HG03139 (cell line): Measurements from ENCODE around the gene MIS18A.
"Not testable (repeated sequence)": the region's sequence is repeated elsewhere in the genome, so short reads cannot be mapped to it uniquely, and the experiment has no call there.

ENCODE experiments used
- ATAC-seq: cut with Tn5 transposase; IDR thresholded peaks from one replicate; pipeline ENCODE4 v1.9.1; 2021; ENCODE audit not compliant: unreplicated experiment

MIS18A gene

GRCh38 chr21:32306021-32306780 is 27.4 kb upstream of the MIS18A start:
- no peak for ATAC-seq

- no peak for ATAC-seq
Observed at GRCh38 chr21:32304998-32305397, 26.1 kb upstream of the MIS18A start.

GRCh38 chr21:32303385-32303784 is 24.5 kb upstream of the MIS18A start:
- no peak for ATAC-seq

- ATAC-seq = no peak
Observed at GRCh38 chr21:32302560-32302959, 23.7 kb upstream of the MIS18A start.

- ATAC-seq = no peak
Observed at GRCh38 chr21:32301596-32301995, 22.7 kb upstream of the MIS18A start.

- ATAC-seq = no peak
Observed at GRCh38 chr21:32300117-32300681, 21.4 kb upstream of the MIS18A start.

- no peak for ATAC-seq
Observed at GRCh38 chr21:32299695-32300094, 20.8 kb upstream of the MIS18A start.

- no peak for ATAC-seq
Observed at GRCh38 chr21:32298658-32299081, 19.8 kb upstream of the MIS18A start, which contains the start of gene MRAP. MRAP (plus strand) TSS chr21:32298855; CDS start chr21:32298972, 117 bp downstream.

GRCh38 chr21:32298148-32298559 is 19.3 kb upstream of the MIS18A start:
- no peak for ATAC-seq

- no peak for ATAC-seq
Observed at GRCh38 chr21:32297449-32297848, 18.6 kb upstream of the MIS18A start.

GRCh38 chr21:32285476-32285875 is 6.6 kb upstream of the MIS18A start:
- no peak for ATAC-seq

- no peak for ATAC-seq
Observed at GRCh38 chr21:32282992-32283391, 4.1 kb upstream of the MIS18A start.

- no peak for ATAC-seq
Observed at GRCh38 chr21:32281531-32281930, 2.7 kb upstream of the MIS18A start.

- ATAC-seq = no peak
Observed at GRCh38 chr21:32279377-32279680, 480 bp upstream of the MIS18A start.

- ATAC-seq = no peak
Observed at GRCh38 chr21:32278103-32278502, 746 bp downstream of the MIS18A start.

- no peak for ATAC-seq
Observed at GRCh38 chr21:32276671-32277070, 2.2 kb downstream of the MIS18A start.

- ATAC-seq = no peak
Observed at GRCh38 chr21:32270748-32271147, 8.1 kb downstream of the MIS18A start.

- not testable (repeated sequence) for ATAC-seq
Observed at GRCh38 chr21:32265321-32265720, 13.5 kb downstream of the MIS18A start.

GRCh38 chr21:32261929-32262328 is 16.9 kb downstream of the MIS18A start:
- ATAC-seq = no peak

GRCh38 chr21:32260130-32260529 is 18.7 kb downstream of the MIS18A start:
- no peak for ATAC-seq

- ATAC-seq = not testable (repeated sequence)
Observed at GRCh38 chr21:32258786-32259048, 20.1 kb downstream of the MIS18A start.

GRCh38 chr21:32257962-32258785 is 20.7 kb downstream of the MIS18A start:
- no peak for ATAC-seq
